ENCODE results near the gene EIF3K. TPM values are rescaled to one million over a fixed set of nuclear protein-coding genes. Genes with fewer than 3 reads are reported as not detected.

The EIF3K gene
- total and polyA plus RNA-seq, 11 donors: 447 to 1,239 (median 622) TPM

DNA sequence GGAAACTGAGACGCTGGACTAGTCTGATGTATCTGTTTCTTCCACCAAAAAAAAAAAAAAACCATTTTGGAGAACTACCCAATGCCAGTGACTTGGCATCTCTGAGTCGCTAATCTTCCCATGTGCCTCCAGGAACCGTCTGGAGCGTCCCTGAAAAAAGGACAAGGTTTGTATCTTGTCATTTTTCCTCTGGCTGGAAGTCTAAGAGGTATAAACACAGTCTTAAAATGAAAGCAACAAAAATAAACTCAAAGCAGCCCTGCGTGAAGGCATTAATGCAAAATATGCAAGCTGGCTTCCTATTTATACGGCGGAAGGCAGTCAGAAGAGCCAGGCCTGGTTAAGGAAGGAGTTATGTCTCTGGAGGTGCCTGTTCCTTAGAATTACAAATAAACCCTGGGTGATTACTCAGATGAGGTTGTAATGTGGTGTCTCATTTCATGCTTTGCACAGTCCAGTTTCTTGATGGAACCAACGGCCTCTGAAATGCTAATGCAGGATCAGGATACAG lies 48.7 kb downstream of the EIF3K start:
- Histone ChIP-seq H3K9me3 (no peaks in the 10 kb centered on the region), H3K4me3 (peak overlapping the region in 1 of 12 donors; percentile 7), H3K4me1 (peaks cover 60 to 100% (median 98%) of the 10 kb centered on the region in 12 donors), H3K27ac (peak overlapping the region; percentile 88 to 99 (median 96)), H3K36me3 (peaks cover 0 to 10% (median 0%) of the 10 kb centered on the region in 9 donors), H3K27me3 (no peaks in the 10 kb centered on the region)
- ATAC-seq (no peak), DNase-seq (no peak)
- no peak for TF ChIP-seq POLR2A (IDR thresholded peaks at IDR 0.05)
- TF ChIP-seq CTCF (IDR thresholded peaks at IDR 0.05): no peak
- intact Hi-C loops (cut with DNase I): loop anchor here in 2 of 10 donors (5.0 kb wide), 1 partner anchor 40 kb away; no protein-coding TSS in a partner anchor
- WGBS, 4 donors: 14 to 21% (median 17%) methylated on average over 8 of the region's 8 CpGs

DNA sequence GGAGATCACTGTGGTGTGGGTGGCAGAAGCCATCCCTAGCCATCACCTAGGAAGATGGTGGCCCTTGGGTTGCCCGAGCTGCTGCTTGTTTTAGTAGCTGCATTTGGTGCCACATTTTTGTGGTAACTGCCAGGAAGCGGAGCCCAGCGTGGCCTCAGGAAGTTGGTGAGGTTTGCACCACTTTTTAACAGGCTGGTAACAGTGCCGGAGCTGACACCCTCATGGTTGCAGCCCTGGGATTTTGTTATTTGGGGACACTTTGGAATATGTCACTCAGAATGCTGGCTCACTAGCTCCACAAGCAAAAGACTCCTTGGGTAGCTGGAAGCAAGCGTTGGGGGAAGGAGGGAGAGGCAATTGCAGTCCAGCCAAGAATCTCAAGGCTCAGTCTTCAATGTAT lies 50.6 kb downstream of the EIF3K start:
- intact Hi-C loops (cut with DNase I): loop anchor here in 2 of 10 donors (5.0 kb wide), 1 partner anchor 38 kb away; no protein-coding TSS in a partner anchor

DNA sequence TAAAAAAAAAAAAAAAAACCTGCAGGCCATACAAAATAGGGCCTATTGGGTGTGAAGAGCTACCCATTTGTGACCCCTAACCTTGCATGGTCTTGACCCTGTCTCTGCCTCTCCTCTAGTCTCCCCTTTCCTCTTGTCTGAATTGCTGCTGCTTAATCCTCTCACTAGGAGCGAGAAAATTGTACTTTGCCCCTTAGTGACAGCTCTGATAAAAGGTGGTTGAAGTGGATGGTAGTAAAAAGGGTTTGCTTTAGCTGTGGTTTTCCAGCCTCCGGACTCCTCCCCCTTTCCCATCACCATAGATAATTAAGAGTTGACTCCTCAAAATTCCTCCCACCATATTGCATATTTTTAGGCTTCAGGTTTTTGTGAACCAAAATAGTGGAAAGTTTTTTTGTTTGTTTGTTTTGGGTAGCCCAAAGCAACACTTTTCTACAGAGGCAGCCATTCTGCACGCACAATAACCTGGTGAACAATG lies 52.0 kb downstream of the EIF3K start:
- ATAC-seq (no peak), DNase-seq (no peak)
- 33 to 46% (median 39%) methylated on average over 3 of the region's 3 CpGs for WGBS, 4 donors
- Histone ChIP-seq H3K4me3 (no peak overlapping the region), H3K9me3 (no peaks in the 10 kb centered on the region), H3K27me3 (no peaks in the 10 kb centered on the region), H3K36me3 (peaks cover 0 to 10% (median 0%) of the 10 kb centered on the region in 9 donors), H3K4me1 (peaks cover 53 to 97% (median 91%) of the 10 kb centered on the region in 12 donors), H3K27ac (peak overlapping the region; percentile 81 to 99 (median 96))
- intact Hi-C loops (cut with DNase I): no loop called here
- no peak for TF ChIP-seq POLR2A (IDR thresholded peaks at IDR 0.05)
- no peak for TF ChIP-seq CTCF (IDR thresholded peaks at IDR 0.05)

More for the DNA sequence above, 50.6 kb downstream of the EIF3K start:
- H3K4me3 ChIP-seq: no peak overlapping the region
- peak overlapping the region; percentile 81 to 99 (median 96) for H3K27ac ChIP-seq
- H3K27me3 ChIP-seq: no peaks in the 10 kb centered on the region
- DNase-seq: no peak
- peaks cover 54 to 97% (median 92%) of the 10 kb centered on the region in 12 donors for H3K4me1 ChIP-seq
- 57 to 62% (median 59%) methylated on average over 5 of the region's 5 CpGs for WGBS, 4 donors
- H3K36me3 ChIP-seq: peaks cover 0 to 10% (median 0%) of the 10 kb centered on the region in 9 donors
- TF ChIP-seq CTCF (IDR thresholded peaks at IDR 0.05): no peak
- TF ChIP-seq POLR2A (IDR thresholded peaks at IDR 0.05): no peak
- no peaks in the 10 kb centered on the region for H3K9me3 ChIP-seq
- ATAC-seq: no peak

GRCh38 chr19:38671654-38672053 lies 52.7 kb downstream of the EIF3K start:
- Histone ChIP-seq H3K4me1 (peaks cover 56 to 97% (median 92%) of the 10 kb centered on the region in 12 donors), H3K27ac (peak overlapping the region; percentile 81 to 99 (median 96)), H3K4me3 (peak overlapping the region in 1 of 12 donors; percentile 7), H3K9me3 (no peaks in the 10 kb centered on the region), H3K36me3 (peaks cover 0 to 10% (median 0%) of the 10 kb centered on the region in 9 donors), H3K27me3 (no peaks in the 10 kb centered on the region)
- intact Hi-C loops (cut with DNase I): no loop called here
- TF ChIP-seq CTCF (IDR thresholded peaks at IDR 0.05) (no peak), POLR2A (IDR thresholded peaks at IDR 0.05) (no peak)
- peak in 3 of 4 donors; percentile 7 to 15 (median 7) for ATAC-seq
- WGBS, 4 donors: 23 to 34% (median 24%) methylated on average over 4 of the region's 4 CpGs
- peak in 1 of 5 donors; percentile 41 for DNase-seq

Measured in heart left ventricle (tissue), 16 donors.